Lung (tissue), 12 donors: ENCODE results near the gene RPS6KL1. TPM values are rescaled to one million over a fixed set of nuclear protein-coding genes. Genes with fewer than 3 reads are reported as not detected.

Source experiments
- ATAC-seq: fragments of 200-7000 bp; cut with Tn5 transposase; one replicate; pipeline ENCODE4 v1.9.1; 2020; ENCODE audit warnings: moderate number of reproducible peaks; ENCODE audit not compliant: insufficient read depth, low FRiP score
- DNase-seq, 3 donors: peaks; one replicate each; pipeline ENCODE4 v3.0.0-alpha.2; 2013 to 2017
- H3K27ac ChIP-seq, 2 donors: one replicate each; pipeline ENCODE4 v1.5.1; 2013; ENCODE audit warnings: mild to moderate bottlenecking in 2 of 2, moderate library complexity in 2 of 2, control low read depth in 1 of 2, inconsistent platforms in 1 of 2, low read depth in 1 of 2, low read length in 1 of 2
- H3K27me3 ChIP-seq, 3 donors: one replicate each; pipeline ENCODE4 v1.5.1; 2013; ENCODE audit warnings: low read length in 2 of 3; ENCODE audit not compliant: control insufficient read depth in 3 of 3, insufficient read depth in 3 of 3
- H3K36me3 ChIP-seq, 4 donors: one replicate each; pipeline ENCODE4 v1.5.1; 2013; ENCODE audit warnings: low read length in 4 of 4, mild to moderate bottlenecking in 1 of 4, moderate library complexity in 1 of 4; ENCODE audit not compliant: control insufficient read depth in 4 of 4, insufficient read depth in 4 of 4
- H3K4me1 ChIP-seq, 5 donors: one replicate each; pipeline ENCODE4 v1.5.1; 2013; ENCODE audit warnings: low read length in 5 of 5, mild to moderate bottlenecking in 2 of 5, moderate library complexity in 1 of 5; ENCODE audit not compliant: control insufficient read depth in 5 of 5, insufficient read depth in 5 of 5
- H3K4me3 ChIP-seq: one replicate; pipeline ENCODE4 v1.5.1; 2013; ENCODE audit warnings: mild to moderate bottlenecking, control low read depth, moderate library complexity
- H3K9ac ChIP-seq, 2 donors: one replicate each; pipeline ENCODE4 v1.5.1; 2013; ENCODE audit warnings: low read length in 2 of 2, control low read depth in 1 of 2; ENCODE audit not compliant: insufficient read depth in 1 of 2
- H3K9me3 ChIP-seq, 4 donors: one replicate each; pipeline ENCODE4 v1.5.1; 2013; ENCODE audit warnings: low read length in 3 of 4, mild to moderate bottlenecking in 1 of 4, moderate library complexity in 1 of 4; ENCODE audit not compliant: control insufficient read depth in 4 of 4, insufficient read depth in 3 of 4
- CTCF ChIP-seq: IDR thresholded peaks from 2 replicates; pipeline ENCODE4 v1.5.1; 2012; ENCODE audit warnings: mild to moderate bottlenecking; ENCODE audit errors: control extremely low read depth, extremely low read depth
- WGBS, 2 donors: extraction: QIAGEN DNeasy Blood & Tissue Kit; methylation state at CpG; one replicate each; pipeline ENCODE4 v1.1.7; 2013; 5-methylcytosine and 5-hydroxymethylcytosine counted together
- polyA plus RNA-seq, 2 donors: library from polyadenylated mRNA; stranded (reverse); fragments of 200-250 nt; gene quantifications; one replicate each; pipeline ENCODE4 v1.2.1, GENCODE V29; 2013
- total RNA-seq, 2 donors: library from RNA; depleted of rRNA in 1 of 2; stranded (reverse); fragments of >200 nt in 1 of 2; gene quantifications; one replicate each; pipeline ENCODE4 v1.2.1, GENCODE V29; 2014 to 2021
- donor health status: control.
- donor health status: control.
- donor health status: Bipolar disorder and iron deficiency.
- donor health status: healthy.
- donor health status: DM: yes; HTN: yes; CAD: no.

The RPS6KL1 gene
- total and polyA plus RNA-seq, 4 donors: 2.2 to 13.0 (median 4.3) TPM

- Histone ChIP-seq H3K4me3 (no peak overlapping the region), H3K9ac (no peak overlapping the region), H3K4me1 (peaks cover 0 to 2% (median 0%) of the 10 kb centered on the region in 5 donors), H3K27me3 (no peaks in the 10 kb centered on the region), H3K9me3 (no peaks in the 10 kb centered on the region), H3K36me3 (no peaks in the 10 kb centered on the region), H3K27ac (no peak overlapping the region)
- WGBS, 2 donors: 94 to 95% methylated on average over 5 of the region's 5 CpGs
- TF ChIP-seq CTCF: no peak
- DNase-seq (no peak), ATAC-seq (no peak)
Observed at GRCh38 chr14:74875204-74875603, 47.9 kb downstream of the RPS6KL1 start.

- Histone ChIP-seq H3K9me3 (no peaks in the 10 kb centered on the region), H3K4me1 (peaks cover 0 to 3% (median 0%) of the 10 kb centered on the region in 5 donors), H3K4me3 (no peak overlapping the region), H3K36me3 (no peaks in the 10 kb centered on the region), H3K27me3 (no peaks in the 10 kb centered on the region), H3K9ac (no peak overlapping the region), H3K27ac (no peak overlapping the region)
- 85 to 93% methylated on average over 4 of the region's 4 CpGs for WGBS, 2 donors
- DNase-seq: no peak
- ATAC-seq: no peak
- no peak for TF ChIP-seq CTCF
Observed at GRCh38 chr14:74871819-74872218, 51.2 kb downstream of the RPS6KL1 start.

GRCh38 chr14:74868739-74869138 lies 54.3 kb downstream of the RPS6KL1 start:
- no peak for TF ChIP-seq CTCF
- 93 to 98% methylated on average over 8 of the region's 8 CpGs for WGBS, 2 donors

GRCh38 chr14:74867673-74868072 lies 55.4 kb downstream of the RPS6KL1 start:
- DNase-seq: peak in 2 of 3 donors; percentile 11 to 22
- Histone ChIP-seq H3K36me3 (no peaks in the 10 kb centered on the region), H3K27ac (no peak overlapping the region), H3K4me1 (peaks cover 0 to 1% (median 0%) of the 10 kb centered on the region in 5 donors), H3K9me3 (no peaks in the 10 kb centered on the region), H3K27me3 (no peaks in the 10 kb centered on the region), H3K9ac (no peak overlapping the region), H3K4me3 (no peak overlapping the region)
- no peak for TF ChIP-seq CTCF
- ATAC-seq: no peak
- 35 to 36% methylated on average over 5 of the region's 5 CpGs for WGBS, 2 donors

More at GRCh38 chr14:74868739-74869138, 54.3 kb downstream of the RPS6KL1 start:
- H3K36me3 ChIP-seq: no peaks in the 10 kb centered on the region
- no peaks in the 10 kb centered on the region for H3K27me3 ChIP-seq
- no peak overlapping the region for H3K9ac ChIP-seq
- H3K4me3 ChIP-seq: no peak overlapping the region
- no peak overlapping the region for H3K27ac ChIP-seq
- no peaks in the 10 kb centered on the region for H3K9me3 ChIP-seq
- DNase-seq: no peak
- H3K4me1 ChIP-seq: peaks cover 0 to 1% (median 0%) of the 10 kb centered on the region in 5 donors
- no peak for ATAC-seq
